ENCODE measurements around the gene PKMYT1. TPM values are rescaled to one million over a fixed set of nuclear protein-coding genes. Genes with fewer than 3 reads are reported as not detected.
A peak's percentile ranks its signal among the peaks of the same experiment; 100 is the strongest.

PKMYT1 gene
- total RNA-seq, 1 donor from 2014 or later = not detected

- no peaks in the 10 kb centered on the region for H3K4me1 ChIP-seq
- intact Hi-C loops (cut with DNase I) = no loop called here
- peaks cover 12% of the 10 kb centered on the region for H3K27me3 ChIP-seq
- no peak for TF ChIP-seq CTCF (IDR thresholded peaks at IDR 0.05)
- no peak overlapping the region for H3K27ac ChIP-seq
- peaks cover 0 to 1% of the 10 kb centered on the region in 2 donors for H3K36me3 ChIP-seq
- DNase-seq (ENCODE audit: low spot score in 2 of 2) = no peak
- no peak overlapping the region for H3K4me3 ChIP-seq
- H3K9me3 ChIP-seq = no peaks in the 10 kb centered on the region
Observed at GRCh38 chr16:2955438-2955778, 24.8 kb downstream of the PKMYT1 start.

- no peak overlapping the region for H3K4me3 ChIP-seq
- H3K27ac ChIP-seq = no peak overlapping the region
- intact Hi-C loops (cut with DNase I) = no loop called here
- H3K27me3 ChIP-seq = peaks cover 12% of the 10 kb centered on the region
- TF ChIP-seq CTCF (IDR thresholded peaks at IDR 0.05) = no peak
- H3K9me3 ChIP-seq = no peaks in the 10 kb centered on the region
- no peaks in the 10 kb centered on the region for H3K4me1 ChIP-seq
- H3K36me3 ChIP-seq = peaks cover 1 to 6% of the 10 kb centered on the region in 2 donors
- DNase-seq (ENCODE audit: low spot score in 2 of 2) = peak in 1 of 2 donors; percentile 60
Observed at GRCh38 chr16:2954656-2955381, 25.4 kb downstream of the PKMYT1 start.

- Histone ChIP-seq H3K9me3 (no peaks in the 10 kb centered on the region), H3K27me3 (peaks cover 12% of the 10 kb centered on the region), H3K4me3 (no peak overlapping the region), H3K36me3 (peaks cover 10% of the 10 kb centered on the region in 2 donors), H3K27ac (no peak overlapping the region), H3K4me1 (no peaks in the 10 kb centered on the region)
- TF ChIP-seq CTCF (IDR thresholded peaks at IDR 0.05) = no peak
- DNase-seq (ENCODE audit: low spot score in 2 of 2) = no peak
- intact Hi-C loops (cut with DNase I) = no loop called here
Observed at GRCh38 chr16:2953706-2954627, 26.3 kb downstream of the PKMYT1 start.

- Histone ChIP-seq H3K27ac (no peak overlapping the region), H3K4me1 (no peaks in the 10 kb centered on the region), H3K36me3 (peaks cover 14 to 16% of the 10 kb centered on the region in 2 donors), H3K27me3 (peaks cover 12% of the 10 kb centered on the region), H3K4me3 (no peak overlapping the region), H3K9me3 (no peaks in the 10 kb centered on the region)
- TF ChIP-seq CTCF (IDR thresholded peaks at IDR 0.05) = no peak
- intact Hi-C loops (cut with DNase I) = no loop called here
- DNase-seq (ENCODE audit: low spot score in 2 of 2) = no peak
Observed at GRCh38 chr16:2952679-2953078, 27.6 kb downstream of the PKMYT1 start.

GRCh38 chr16:2950773-2951172 lies 29.5 kb downstream of the PKMYT1 start:
- Histone ChIP-seq H3K27ac (no peak overlapping the region), H3K4me3 (no peak overlapping the region), H3K4me1 (no peaks in the 10 kb centered on the region), H3K27me3 (peaks cover 11% of the 10 kb centered on the region), H3K9me3 (no peaks in the 10 kb centered on the region), H3K36me3 (peaks cover 14 to 16% of the 10 kb centered on the region in 2 donors)
- DNase-seq (ENCODE audit: low spot score in 2 of 2) = no peak
- no peak for TF ChIP-seq CTCF (IDR thresholded peaks at IDR 0.05)
- intact Hi-C loops (cut with DNase I) = no loop called here
